AG09319 (cell line): ENCODE measurements around the gene AGBL1.

Source experiments
- DNase-seq: peaks from one replicate; pipeline ENCODE4 v3.0.0-alpha.2; 2010; ENCODE audit warnings: low read depth; ENCODE audit errors: extremely low read depth
- TF ChIP-seq, protein P1 (sequence below): IDR thresholded peaks from 2 replicates; pipeline ENCODE4 v1.5.1; 2011; ENCODE audit warnings: low read depth, mild to moderate bottlenecking, inconsistent platforms, low read length, moderate library complexity

Gene AGBL1

DNA sequence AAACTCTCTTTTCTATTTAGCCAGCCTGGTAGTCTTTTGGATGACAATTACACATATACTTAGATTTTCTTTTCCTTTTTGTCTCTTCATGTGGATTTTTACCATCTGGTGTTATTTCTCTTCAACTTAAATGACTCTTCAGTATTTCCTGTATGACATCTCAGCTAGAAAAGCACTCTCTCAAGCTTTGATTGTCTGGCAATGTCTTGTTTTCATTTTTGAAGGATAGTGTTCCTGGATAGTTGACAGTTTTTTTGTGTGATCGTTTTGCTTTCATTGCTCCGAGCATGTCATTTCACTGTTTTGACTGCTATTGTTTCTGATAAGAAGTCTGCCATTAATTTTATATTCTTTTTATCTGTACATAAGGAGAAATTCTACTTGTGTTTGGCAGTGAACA lies 766.4 kb downstream of the AGBL1 start:
- DNase-seq = no peak
- TF ChIP-seq, protein P1, sequence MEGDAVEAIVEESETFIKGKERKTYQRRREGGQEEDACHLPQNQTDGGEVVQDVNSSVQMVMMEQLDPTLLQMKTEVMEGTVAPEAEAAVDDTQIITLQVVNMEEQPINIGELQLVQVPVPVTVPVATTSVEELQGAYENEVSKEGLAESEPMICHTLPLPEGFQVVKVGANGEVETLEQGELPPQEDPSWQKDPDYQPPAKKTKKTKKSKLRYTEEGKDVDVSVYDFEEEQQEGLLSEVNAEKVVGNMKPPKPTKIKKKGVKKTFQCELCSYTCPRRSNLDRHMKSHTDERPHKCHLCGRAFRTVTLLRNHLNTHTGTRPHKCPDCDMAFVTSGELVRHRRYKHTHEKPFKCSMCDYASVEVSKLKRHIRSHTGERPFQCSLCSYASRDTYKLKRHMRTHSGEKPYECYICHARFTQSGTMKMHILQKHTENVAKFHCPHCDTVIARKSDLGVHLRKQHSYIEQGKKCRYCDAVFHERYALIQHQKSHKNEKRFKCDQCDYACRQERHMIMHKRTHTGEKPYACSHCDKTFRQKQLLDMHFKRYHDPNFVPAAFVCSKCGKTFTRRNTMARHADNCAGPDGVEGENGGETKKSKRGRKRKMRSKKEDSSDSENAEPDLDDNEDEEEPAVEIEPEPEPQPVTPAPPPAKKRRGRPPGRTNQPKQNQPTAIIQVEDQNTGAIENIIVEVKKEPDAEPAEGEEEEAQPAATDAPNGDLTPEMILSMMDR = no peak

DNA sequence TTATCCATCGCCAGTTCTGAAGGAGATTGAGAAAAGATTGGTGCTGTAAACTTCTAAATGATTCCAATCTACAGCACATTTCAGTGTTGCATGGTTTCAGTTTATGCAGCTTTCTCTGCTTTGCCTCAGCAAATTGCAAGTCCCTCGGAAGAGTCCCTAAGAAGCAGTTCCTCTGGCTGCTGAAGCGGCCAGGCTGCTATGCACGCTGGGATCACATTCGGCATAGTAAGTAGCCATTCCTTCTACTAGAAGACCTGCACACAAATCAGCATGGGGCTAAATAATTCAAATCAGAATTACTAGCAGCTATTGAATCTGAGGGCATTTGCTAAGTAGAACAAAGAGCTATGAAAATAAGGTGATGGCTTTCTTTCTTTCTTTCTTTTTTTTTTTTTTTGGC lies 769.5 kb downstream of the AGBL1 start:
- DNase-seq = no peak
- TF ChIP-seq, protein P1 = no peak

DNA sequence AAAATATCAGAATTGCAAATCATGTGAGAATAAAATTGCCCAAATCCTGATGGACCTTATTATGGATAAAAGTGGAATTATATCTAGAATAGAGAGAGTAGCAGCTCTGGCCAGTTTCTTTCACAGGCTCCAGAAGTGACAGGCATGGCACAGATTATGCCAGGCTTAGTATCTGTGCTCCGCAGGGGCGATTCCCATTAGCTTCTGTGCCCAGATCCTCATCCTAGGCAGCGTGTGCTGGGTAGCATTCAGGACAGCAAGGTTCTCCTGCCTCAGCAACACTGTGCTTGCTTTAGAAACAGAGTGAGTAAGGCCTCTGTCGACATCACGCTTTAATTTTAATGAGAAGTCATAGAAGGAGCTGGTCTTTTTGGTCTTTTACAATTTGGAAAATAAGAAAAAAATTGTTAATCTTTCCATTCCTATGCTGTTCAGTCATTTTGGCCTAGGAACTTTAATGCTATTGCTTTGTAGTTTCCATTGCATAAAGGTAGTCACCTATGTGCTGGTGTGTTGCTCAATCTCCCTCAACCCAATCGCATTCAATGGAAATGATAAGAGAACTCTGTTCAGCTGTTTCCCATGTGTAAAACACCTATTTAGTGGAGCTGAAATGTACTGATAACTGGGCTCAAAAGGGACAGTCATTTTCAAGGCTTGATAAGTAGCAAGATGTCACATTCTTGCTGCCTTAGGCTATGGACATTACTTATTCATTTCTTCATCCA lies 770.1 kb downstream of the AGBL1 start:
- DNase-seq = no peak
- TF ChIP-seq, protein P1 = no peak

DNA sequence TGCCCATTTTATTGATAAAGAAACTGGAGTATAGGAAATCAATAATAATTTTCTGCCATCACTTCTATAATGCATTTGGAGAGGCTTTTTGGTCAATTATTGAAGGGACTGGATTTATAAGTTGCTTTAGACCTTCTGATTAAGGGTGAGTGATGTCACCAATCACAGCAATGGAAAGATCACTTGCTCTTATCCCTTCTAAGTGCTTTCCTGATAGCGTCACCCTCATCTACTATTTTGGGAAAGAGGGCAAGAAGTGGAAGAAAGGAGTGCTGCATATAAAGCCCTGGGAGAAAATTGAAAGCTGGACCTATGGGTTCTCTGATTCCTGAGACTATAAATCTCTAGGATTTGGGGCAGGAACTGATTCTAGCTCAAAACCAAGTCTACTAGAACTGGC lies 771.3 kb downstream of the AGBL1 start:
- TF ChIP-seq, protein P1 = no peak
- no peak for DNase-seq

DNA sequence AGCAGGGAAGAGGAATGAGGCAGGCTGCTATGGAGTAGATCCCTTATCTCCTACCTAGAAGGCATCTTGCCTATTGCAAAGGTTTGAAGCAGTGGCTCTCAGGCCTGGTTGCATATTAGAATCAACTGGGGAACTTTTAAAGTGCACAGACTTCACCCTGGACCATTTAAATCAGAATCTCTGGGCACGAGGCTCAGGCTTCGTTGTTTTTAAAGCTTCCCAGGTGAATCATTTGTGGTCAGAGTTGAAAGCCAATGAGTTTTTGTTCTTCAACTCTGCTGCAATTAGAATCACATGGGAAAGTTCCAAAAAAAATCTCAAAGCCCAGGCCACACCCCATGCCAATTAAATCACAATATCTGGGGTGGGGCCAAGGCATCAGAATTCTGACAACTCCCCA lies 773.1 kb downstream of the AGBL1 start:
- TF ChIP-seq, protein P1 = no peak
- DNase-seq = no peak

DNA sequence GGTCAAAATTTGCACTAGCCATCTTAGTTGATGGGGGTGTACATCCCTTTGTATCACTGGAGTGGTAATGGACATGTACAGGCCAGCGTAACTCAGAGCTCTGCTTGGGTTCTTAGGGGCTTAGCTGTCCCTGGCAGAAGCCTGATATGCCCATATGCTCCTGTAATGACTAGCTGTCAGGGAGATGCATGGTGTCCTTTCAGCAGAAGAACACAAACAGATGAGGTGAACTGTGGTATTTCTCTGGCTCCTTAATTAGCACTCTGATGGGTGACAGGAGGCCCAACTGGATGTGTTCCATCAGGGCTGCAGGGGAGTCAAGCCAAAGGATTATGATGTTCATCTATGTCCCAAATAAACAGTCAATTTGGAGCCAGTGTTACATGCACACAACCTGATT lies 774.5 kb downstream of the AGBL1 start:
- TF ChIP-seq, protein P1 = no peak
- no peak for DNase-seq

DNA sequence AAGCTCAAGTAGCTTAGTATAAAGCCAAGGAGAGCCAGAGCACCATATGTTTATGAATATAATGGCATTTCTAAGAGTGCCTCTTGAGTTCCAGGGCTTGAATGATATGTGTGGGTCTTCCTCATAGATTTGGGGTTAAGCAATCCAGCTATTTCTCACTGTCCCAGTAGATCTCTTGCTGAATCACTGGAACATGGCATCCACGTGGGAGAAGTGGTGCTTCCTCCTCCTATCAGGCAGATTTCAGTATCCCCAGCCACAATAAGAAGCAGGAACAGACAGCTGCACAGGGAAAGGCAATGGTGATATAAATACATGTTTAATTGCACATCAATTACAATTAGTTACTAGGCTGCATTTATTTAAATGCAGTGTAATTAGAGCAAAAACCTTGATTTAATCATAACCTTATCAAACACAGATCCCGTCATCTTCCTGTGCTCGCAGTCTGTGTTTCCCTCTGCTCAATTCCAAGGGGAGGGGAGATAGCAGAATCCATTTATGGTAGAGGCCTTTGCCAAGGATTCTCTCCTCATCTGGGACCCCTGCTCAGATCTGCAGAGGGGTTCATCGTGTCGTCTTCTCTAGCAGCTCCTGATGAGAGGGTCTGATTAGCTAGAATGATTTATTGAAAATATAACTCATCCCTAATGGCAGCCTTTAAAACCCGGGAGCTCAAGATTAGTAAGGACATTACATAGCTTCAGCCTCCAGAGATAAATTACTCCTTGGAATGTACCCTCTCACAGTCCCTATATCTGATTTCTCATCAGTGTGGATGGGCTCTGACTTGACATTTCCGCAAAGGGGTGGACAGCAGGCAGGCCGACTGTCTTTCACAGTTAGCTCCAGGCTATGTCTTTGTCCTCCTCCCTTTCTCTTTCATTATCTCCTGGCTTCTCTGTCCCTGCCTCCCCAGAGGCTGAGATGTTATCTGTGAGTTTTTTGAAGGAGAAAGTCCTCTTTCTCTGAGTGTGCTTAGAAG lies 775.9 kb downstream of the AGBL1 start:
- TF ChIP-seq, protein P1 = no peak
- no peak for DNase-seq
